GM12878 (cell line): ENCODE measurements around the gene NIPAL3. TPM values are rescaled to one million over a fixed set of nuclear protein-coding genes. Genes with fewer than 3 reads are reported as not detected.

Experiments
- ATAC-seq: fragments of 200-7000 bp; cut with Tn5 transposase; 3 replicates; pipeline ENCODE4 v1.9.1; 2020; ENCODE audit warnings: mild to moderate bottlenecking, moderate library complexity
- BruUV-seq: library from RNA; stranded (reverse); fragments of 400-500 nt; replicated peaks from 2 replicates; lab custom pipeline; 2021; lab: Mats Ljungman, UMichigan
- CTCF ChIA-PET: fragments of 300-600 bp; sonication (Branson Sonifier 250); formaldehyde crosslinking; extraction: SDS; loops from one replicate; lab custom pipeline; 2021; ENCODE audit warnings: inconsistent platforms; lab: Yijun Ruan, JAX
- POLR2A ChIA-PET: fragments of 350-600 bp; formaldehyde crosslinking; extraction: SDS; loops from one replicate; lab custom pipeline; 2021; ENCODE audit warnings: inconsistent platforms; lab: Charles Lee
- RAD21 ChIA-PET: fragments of 300-600 bp; sonication (Branson Sonifier 250); formaldehyde crosslinking; loops from one replicate; lab custom pipeline; 2023; ENCODE audit warnings: antibody characterized with exemption; ENCODE audit not compliant: unreplicated experiment; lab: Charles Lee
- SMC1A ChIA-PET: fragments of 300-600 bp; sonication (Branson Sonifier 250); formaldehyde crosslinking; loops from one replicate; lab custom pipeline; 2023; ENCODE audit not compliant: unreplicated experiment, uncharacterized antibody; lab: Charles Lee
- DNase-seq: peaks from one replicate; pipeline ENCODE4 v3.0.0-alpha.2; 2011; ENCODE audit warnings: low read depth, low spot score
- FAIRE-seq: peaks from 3 replicates; lab custom pipeline; 2011; peaks lifted over from hg19 to GRCh38; lab: Jason Lieb, UNC
- H2AFZ ChIP-seq: 2 replicates; pipeline ENCODE4 v1.6.0; 2011; ENCODE audit warnings: low read depth, low read length, control low read depth; ENCODE audit not compliant: control insufficient read depth
- H3K27ac ChIP-seq: 2 replicates; pipeline ENCODE4 v1.5.1; 2011; ENCODE audit warnings: control low read depth; ENCODE audit not compliant: control insufficient read depth, insufficient read depth
- H3K27me3 ChIP-seq, 2 experiments: replicated peaks in 1 of 2; 2 replicates each; pipeline versions ENCODE4 v1.6.0 to v1.6.1; 2011; ENCODE audit warnings: low read length in 1 of 2; ENCODE audit not compliant: control insufficient read depth in 2 of 2, insufficient read depth in 2 of 2
- H3K36me3 ChIP-seq, 2 experiments: 2 replicates each; pipeline ENCODE4 v1.5.1; 2011; ENCODE audit warnings: low read length in 1 of 2; ENCODE audit not compliant: control insufficient read depth in 2 of 2, insufficient read depth in 2 of 2
- H3K4me1 ChIP-seq: 2 replicates; pipeline ENCODE4 v1.6.1; 2011; ENCODE audit warnings: mild to moderate bottlenecking, low read length, moderate library complexity, mixed read lengths; ENCODE audit not compliant: control insufficient read depth, insufficient read depth
- H3K4me2 ChIP-seq: 2 replicates; pipeline ENCODE4 v1.6.0; 2011; ENCODE audit warnings: control low read depth; ENCODE audit not compliant: control insufficient read depth, insufficient read depth
- H3K4me3 ChIP-seq: fragments of 200-600 bp; sonication (generic); 2 replicates; pipeline ENCODE4 v1.5.1; 2016
- H3K79me2 ChIP-seq: 2 replicates; pipeline ENCODE4 v1.6.0; 2011; ENCODE audit warnings: low read length; ENCODE audit not compliant: control insufficient read depth, insufficient read depth
- H3K9ac ChIP-seq: 2 replicates; pipeline ENCODE4 v1.8.0; 2011; ENCODE audit warnings: low read length, control low read depth, mixed read lengths; ENCODE audit not compliant: control insufficient read depth, insufficient read depth
- H3K9me3 ChIP-seq: replicated peaks from 3 replicates; pipeline ENCODE4 v1.5.1; 2011; ENCODE audit warnings: mild to moderate bottlenecking, low read length; ENCODE audit not compliant: control insufficient read depth, insufficient read depth
- H4K20me1 ChIP-seq: 2 replicates; pipeline ENCODE4 v1.6.0; 2011; ENCODE audit not compliant: control insufficient read depth, insufficient read depth
- NFYB ChIP-seq: IDR thresholded peaks from 2 replicates; pipeline ENCODE4 v1.6.1; 2011; ENCODE audit warnings: low read depth, mild to moderate bottlenecking, low read length, improper control_type of control experiment, moderate library complexity; ENCODE audit not compliant: insufficient read depth
- ZNF24 ChIP-seq: fragments of 450-650 bp; IDR thresholded peaks from 2 replicates; pipeline ENCODE4 v1.6.1; 2017; ENCODE audit warnings: antibody characterized with exemption, mild to moderate bottlenecking
- WGBS: methylation state at CpG from one replicate; pipeline ENCODE4 v1.1.6; 2016; ENCODE audit warnings: low lambda C conversion rate; ENCODE audit not compliant: insufficient replicate concordance, insufficient coverage; ENCODE audit errors: missing lambda C conversion rate; 5-methylcytosine and 5-hydroxymethylcytosine counted together
- in situ Hi-C: fragments of 300-500 bp; cut with MboI; formaldehyde crosslinking; loops from 9 replicates; pipeline ENCODE4 v1.14.3; 2018; ENCODE audit warnings: mixed read lengths
- intact Hi-C: fragments of 100-400 bp; cut with micrococcal nuclease; formaldehyde crosslinking; loops from one replicate; pipeline ENCODE4 v1.14.2; 2022; ENCODE audit not compliant: unreplicated experiment
- polyA plus RNA-seq, 11 experiments: library from polyadenylated mRNA; depleted of rRNA in 4 of 11; unstranded in 6 of 11; stranded (reverse) in 5 of 11; fragments of >200 nt; fragmentation: Nextera tagmentation in 4 of 11; fragmentation: Illumina TruSeq in 1 of 11; extraction: Ambion mirVana in 4 of 11; extraction: Trizol in 1 of 11; gene quantifications; 1 replicate in 1 of 11; 2 replicates in 10 of 11; pipeline versions ENCODE4 v1.2.1 to v1.2.3, GENCODE V29; 2011 to 2016; ENCODE audit warnings: inconsistent platforms in 2 of 11, missing spikeins in 2 of 11, low read depth in 1 of 11
- total RNA-seq, 4 experiments: library from RNA; depleted of rRNA in 3 of 4; stranded (reverse); fragments of >200 nt in 3 of 4; fragmentation: Illumina TruSeq in 1 of 4; extraction: Trizol in 1 of 4; gene quantifications; 2 replicates each; pipeline versions ENCODE4 v1.2.1 to v1.2.3, GENCODE V29; 2013 to 2021

The NIPAL3 gene
- total and polyA plus RNA-seq, 10 of the 15 experiments (the other 5 are each of a cell fraction or from before 2014, with no cell fraction given): 2.1 to 9.4 (median 4.2) TPM

GRCh38 chr1:24384251-24385090 lies 31.1 kb upstream of the NIPAL3 start:
- Histone ChIP-seq H3K36me3 (no peaks in the 10 kb centered on the region), H2AFZ (peak overlapping the region; percentile 62), H3K79me2 (no peaks in the 10 kb centered on the region)
- FAIRE-seq: peak; percentile 54
- no peak for TF ChIP-seq ZNF24
- TF ChIP-seq NFYB: peak; percentile 70
- TF ChIP-seq, all 136 proteins: peak for 1
- H3K27ac ChIP-seq: peak overlapping the region; percentile 20; the same call in 1 of the 2 replicates
- POLR2A ChIA-PET: interaction anchor here (0.6 kb wide), 1 partner anchor 487 kb away, joined by 4 read pairs; no protein-coding TSS in a partner anchor
- ATAC-seq (peak; percentile 86), DNase-seq (no peak)
- no peaks in the 10 kb centered on the region; a peak in 1 of 4 replicates for H3K27me3 ChIP-seq
- SMC1A ChIA-PET: interaction anchor here (1.1 to 2.9 kb wide), 6 partner anchors 9 to 195 kb away, joined by 3 to 19 read pairs (median 4); no protein-coding TSS in a partner anchor
- H3K4me3 ChIP-seq: no peak overlapping the region
- no peaks in the 10 kb centered on the region for H4K20me1 ChIP-seq
- CTCF ChIA-PET: interaction anchor here (0.8 to 6.2 kb wide), 7 partner anchors 9 to 234 kb away, joined by 3 to 74 read pairs (median 4); no protein-coding TSS in a partner anchor
- WGBS: 56% methylated on average over 13 of the region's 13 CpGs
- BruUV-seq: no TSS peak
- H3K9ac ChIP-seq: no peak overlapping the region
- H3K4me1 ChIP-seq: peaks cover 31% of the 10 kb centered on the region
- in situ Hi-C loops (no loop called here), intact Hi-C loops (no loop called here)
- no peaks in the 10 kb centered on the region for H3K9me3 ChIP-seq
- RAD21 ChIA-PET: interaction anchor here (0.6 to 1.7 kb wide), 3 partner anchors 181 to 190 kb away, joined by 3 to 5 read pairs (median 3); no protein-coding TSS in a partner anchor
- H3K4me2 ChIP-seq: peak overlapping the region; percentile 78
